HG02678 (cell line): ENCODE measurements around the gene GOLGA8M.
"Not testable (repeated sequence)": the region's sequence is repeated elsewhere in the genome, so short reads cannot be mapped to it uniquely, and the experiment has no call there.

ENCODE experiments used
- ATAC-seq: cut with Tn5 transposase; IDR thresholded peaks from one replicate; pipeline ENCODE4 v1.9.1; 2021; ENCODE audit warnings: mild to moderate bottlenecking, moderate library complexity; ENCODE audit not compliant: unreplicated experiment

The GOLGA8M gene

GRCh38 chr15:28663717-28664116 is 48.5 kb downstream of the GOLGA8M start:
- ATAC-seq = not testable (repeated sequence)

- not testable (repeated sequence) for ATAC-seq
Observed at GRCh38 chr15:28660750-28661149, 51.5 kb downstream of the GOLGA8M start.

- not testable (repeated sequence) for ATAC-seq
Observed at GRCh38 chr15:28656018-28656360, 56.2 kb downstream of the GOLGA8M start.

- ATAC-seq = not testable (repeated sequence)
Observed at GRCh38 chr15:28655329-28656017, 56.7 kb downstream of the GOLGA8M start.

- not testable (repeated sequence) for ATAC-seq
Observed at GRCh38 chr15:28654194-28654593, 58.0 kb downstream of the GOLGA8M start.

- not testable (repeated sequence) for ATAC-seq
Observed at GRCh38 chr15:28652538-28652937, 59.7 kb downstream of the GOLGA8M start.
